Stimulated activated CD4-positive, alpha-beta T cell treated with anti-CD3 and anti-CD28 coated beads, TNF-alpha, amount 100 ng/mL, for 4 hours (primary cell): ENCODE measurements around the gene MBOAT7.
"Not testable (repeated sequence)": the region's sequence is repeated elsewhere in the genome, so short reads cannot be mapped to it uniquely, and the experiment has no call there.

Experiments used
- DNase-seq, 3 experiments: peaks; one replicate each; pipeline ENCODE4 v3.0.0-alpha.2; 2020; ENCODE audit warnings: low read depth in 3 of 3

The MBOAT7 gene, protein sequence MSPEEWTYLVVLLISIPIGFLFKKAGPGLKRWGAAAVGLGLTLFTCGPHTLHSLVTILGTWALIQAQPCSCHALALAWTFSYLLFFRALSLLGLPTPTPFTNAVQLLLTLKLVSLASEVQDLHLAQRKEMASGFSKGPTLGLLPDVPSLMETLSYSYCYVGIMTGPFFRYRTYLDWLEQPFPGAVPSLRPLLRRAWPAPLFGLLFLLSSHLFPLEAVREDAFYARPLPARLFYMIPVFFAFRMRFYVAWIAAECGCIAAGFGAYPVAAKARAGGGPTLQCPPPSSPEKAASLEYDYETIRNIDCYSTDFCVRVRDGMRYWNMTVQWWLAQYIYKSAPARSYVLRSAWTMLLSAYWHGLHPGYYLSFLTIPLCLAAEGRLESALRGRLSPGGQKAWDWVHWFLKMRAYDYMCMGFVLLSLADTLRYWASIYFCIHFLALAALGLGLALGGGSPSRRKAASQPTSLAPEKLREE

GRCh38 chr19:54189145-54189734 lies at the start of gene MBOAT7:
Gene MBOAT7, minus strand, starts transcription at chr19:54189580. Its CDS starts 1,072 bp downstream, at chr19:54188508.
- DNase-seq, result no peak

DNA sequence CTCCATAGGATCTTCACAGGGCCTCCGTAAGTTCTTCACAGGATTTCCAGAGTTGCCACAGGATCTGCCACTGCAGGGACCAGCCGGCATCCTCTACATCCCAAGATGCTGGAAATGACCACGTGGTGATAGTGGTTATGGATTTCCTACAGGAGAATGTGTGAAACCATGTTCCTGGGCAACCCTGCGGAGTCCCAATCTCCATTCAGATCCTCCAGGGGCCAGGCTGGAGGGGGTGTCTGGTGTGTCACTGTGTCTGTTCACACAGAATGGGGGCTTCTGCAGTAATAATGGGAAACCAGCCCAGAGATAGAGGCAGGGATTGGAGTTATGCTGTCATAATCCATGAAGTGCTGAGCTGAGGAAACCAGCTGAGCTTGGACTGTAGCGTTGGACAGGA lies 44.6 kb upstream of the MBOAT7 start:
- DNase-seq, result no peak

- peak; percentile 67 to 82 (median 73) for DNase-seq
Observed at GRCh38 chr19:54231077-54231931, 41.9 kb upstream of the MBOAT7 start.

DNA sequence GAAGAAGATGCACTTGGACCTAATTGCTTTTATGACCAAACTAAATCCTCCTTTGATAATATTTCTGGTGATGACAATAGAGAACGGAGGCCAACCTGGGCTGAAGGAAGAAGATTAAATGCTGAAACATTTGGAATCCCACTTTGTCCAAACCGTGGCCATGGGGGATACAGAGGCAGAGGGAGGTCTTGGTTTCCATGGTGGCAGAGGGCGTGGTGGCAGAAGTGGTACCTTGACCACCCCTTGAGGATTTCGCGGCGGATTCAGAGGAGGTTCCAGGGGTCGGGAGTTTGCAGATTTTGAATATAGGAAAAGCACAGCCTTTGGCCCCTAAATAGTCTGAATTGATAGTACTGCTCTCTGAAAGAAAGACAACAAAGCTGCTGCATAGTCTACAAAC lies 40.7 kb upstream of the MBOAT7 start:
- no peak for DNase-seq

DNA sequence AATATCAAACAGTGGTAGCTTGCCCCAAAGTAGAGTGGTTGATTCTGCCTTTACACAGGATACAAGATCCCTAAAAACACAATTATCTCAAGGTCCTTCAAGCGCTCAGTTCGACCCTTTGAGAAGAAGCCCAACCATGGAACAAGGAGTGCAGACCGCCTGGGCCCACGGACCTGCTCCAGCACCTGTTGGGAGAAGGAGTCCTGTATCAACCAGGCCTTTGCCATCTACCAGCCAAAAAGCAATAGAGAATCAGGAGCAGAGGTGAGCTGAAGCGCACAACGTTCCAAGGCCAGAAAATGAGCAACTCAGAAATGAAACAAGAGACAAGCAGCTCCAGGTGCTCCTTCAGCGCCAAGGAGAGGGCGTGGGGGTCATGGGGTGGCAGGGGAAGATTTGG lies 39.8 kb upstream of the MBOAT7 start:
- DNase-seq, result no peak

DNA sequence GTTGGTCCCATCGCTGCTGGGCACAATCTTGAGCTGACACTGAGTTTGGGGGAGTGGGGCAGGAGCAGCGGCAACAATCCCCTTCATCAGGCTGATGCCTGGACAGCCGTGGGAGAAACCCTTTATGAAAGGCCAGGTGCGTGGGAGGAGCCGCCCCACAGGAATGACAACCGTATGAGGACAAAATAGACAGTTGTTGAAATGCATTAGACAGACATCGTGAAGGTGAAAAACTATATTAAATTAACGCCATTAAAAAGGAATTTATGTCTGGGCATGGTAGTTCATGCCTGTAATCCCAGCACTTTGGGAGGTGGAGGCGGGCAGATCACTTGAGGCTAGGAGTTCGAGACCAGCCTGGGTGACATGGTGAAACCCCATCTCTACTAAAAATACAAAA lies 35.2 kb upstream of the MBOAT7 start:
- DNase-seq, result not testable (repeated sequence)

GRCh38 chr19:54223937-54224281 lies 34.5 kb upstream of the MBOAT7 start:
- not testable (repeated sequence) for DNase-seq

DNA sequence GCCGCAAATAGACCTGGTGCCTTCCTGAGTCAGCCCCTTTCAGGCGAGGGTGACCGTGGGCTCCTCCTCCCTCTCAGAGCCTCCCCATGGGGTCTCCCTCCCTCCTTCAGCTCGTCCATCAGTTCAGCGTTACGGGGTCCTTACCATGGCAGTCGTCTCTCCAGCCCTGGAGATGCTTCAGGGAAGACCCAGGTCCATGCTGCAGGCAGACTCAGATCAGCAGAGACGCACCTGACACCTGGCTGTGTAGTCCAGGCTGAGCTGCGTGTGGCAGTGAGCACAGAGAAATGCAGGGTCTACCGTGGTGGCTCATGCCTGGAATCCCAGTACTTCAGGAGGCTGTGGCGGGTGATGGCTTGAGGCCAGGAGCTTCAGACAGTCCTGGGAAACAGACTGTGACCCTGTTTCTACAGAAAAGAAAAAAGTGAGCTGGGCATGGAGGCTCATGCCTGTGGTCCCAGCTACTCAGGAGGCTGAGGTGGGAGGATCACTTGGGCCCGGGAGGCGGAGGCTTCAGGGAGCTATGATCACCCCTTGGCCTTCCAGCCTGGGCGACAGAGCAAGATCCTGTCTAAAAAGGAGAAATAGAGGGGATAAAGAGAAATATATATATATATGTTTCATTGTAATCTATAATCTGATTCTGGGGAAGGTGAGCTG lies 34.0 kb upstream of the MBOAT7 start:
- DNase-seq, result not testable (repeated sequence)

GRCh38 chr19:54222474-54223276 lies 33.3 kb upstream of the MBOAT7 start, which contains the start of gene LILRB3:
Gene LILRB3, minus strand, starts transcription at chr19:54223007. Its CDS starts 31 bp downstream, at chr19:54222976.
- not testable (repeated sequence) for DNase-seq

GRCh38 chr19:54221947-54222346 lies 32.6 kb upstream of the MBOAT7 start:
- DNase-seq, result not testable (repeated sequence)

DNA sequence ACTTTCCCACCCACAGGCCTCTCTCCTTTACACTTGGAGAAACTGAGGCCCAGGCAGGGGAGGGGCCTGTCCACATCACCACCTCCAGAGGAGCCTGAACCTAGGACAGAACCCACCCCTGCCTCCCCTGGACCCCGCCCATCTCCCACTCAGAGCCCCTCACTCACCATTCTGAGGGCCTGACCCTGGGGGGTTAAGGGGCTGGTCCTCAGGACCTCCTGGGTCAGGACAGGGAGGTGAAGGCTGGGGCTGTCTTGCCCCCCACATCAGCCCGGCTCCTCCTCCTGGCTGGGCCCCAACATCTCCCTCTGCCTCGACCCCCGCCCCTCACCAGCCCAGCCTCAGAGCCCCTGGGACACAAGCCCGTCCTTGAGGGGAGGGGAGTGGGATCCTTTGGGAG lies 30.3 kb upstream of the MBOAT7 start:
- not testable (repeated sequence) for DNase-seq

- no peak for DNase-seq
Observed at GRCh38 chr19:54218960-54219661, 29.7 kb upstream of the MBOAT7 start.

DNA sequence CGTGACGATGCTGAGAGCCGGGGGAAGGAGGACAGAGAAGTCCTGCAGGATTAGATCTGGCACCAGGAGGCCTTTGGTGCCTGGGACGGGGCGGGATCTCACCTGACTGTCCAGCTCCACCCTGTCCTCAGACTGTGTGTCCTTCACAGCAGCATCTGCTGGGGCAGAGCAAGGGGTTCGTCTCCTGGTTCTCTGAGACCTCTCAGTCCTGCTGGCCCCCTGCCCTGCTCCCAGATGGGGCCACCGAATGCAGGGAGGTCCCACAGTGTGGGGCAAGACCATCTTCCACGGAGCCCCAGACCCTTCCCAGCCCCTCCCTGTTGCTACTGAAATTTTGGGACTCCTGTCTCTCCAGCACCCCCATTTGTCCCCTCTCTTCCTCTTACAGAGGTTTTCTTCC lies 28.9 kb upstream of the MBOAT7 start:
- DNase-seq, result no peak

DNA sequence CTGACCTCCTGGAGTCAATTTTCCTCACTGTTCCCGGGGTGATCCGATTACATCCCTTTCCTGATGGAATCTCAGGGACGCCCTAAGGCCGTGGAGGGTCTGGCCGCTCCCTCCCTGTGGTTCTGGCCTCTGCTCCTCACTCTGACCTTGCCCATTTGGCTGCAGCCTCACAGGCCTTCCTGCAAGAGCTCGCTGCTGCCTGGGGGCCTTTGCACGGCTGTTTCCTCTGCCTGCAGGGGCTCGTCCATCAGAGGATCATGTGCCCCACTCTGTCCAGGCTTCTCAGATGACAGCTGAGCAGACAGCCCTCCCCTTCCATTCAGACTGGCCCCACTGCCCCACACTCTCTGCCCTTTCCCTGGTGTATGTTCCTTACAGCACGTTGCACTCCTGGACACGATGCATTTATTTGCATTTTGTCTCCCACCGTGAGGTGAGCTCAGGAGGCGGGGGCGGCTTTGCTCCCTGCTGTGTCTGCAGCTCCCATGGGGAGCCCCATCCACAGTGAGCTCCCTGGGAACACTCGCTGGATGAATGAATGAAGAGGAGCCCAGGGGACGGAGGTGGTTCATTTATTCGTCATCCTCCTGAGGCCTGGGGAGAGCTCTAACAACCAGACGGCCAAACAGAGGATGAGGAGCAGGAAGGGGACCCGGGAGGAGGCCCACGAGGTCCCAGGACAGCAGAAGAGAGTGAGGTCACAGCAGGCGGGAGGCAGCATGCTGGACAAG lies 28.3 kb upstream of the MBOAT7 start:
- DNase-seq, result not testable (repeated sequence)

DNA sequence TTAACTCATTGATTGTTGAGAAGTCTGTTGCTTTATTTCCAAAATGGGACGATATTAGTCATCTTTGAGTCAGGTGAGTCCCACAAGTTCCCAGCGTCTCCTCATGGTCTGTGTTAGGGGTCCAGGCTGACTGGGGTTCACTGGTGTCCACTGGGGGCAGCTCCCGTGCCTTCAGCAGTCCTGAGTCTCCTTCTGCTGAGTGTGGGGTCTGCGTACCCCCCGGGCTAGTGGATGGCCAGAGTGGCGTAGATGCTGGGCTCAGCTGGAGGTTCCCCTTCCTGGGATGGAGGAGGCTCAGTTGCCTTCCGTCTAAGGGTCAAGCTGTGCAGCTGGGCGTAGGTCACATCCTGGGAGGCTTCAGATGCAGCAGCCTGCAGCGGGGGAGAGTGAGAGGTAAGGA lies 27.5 kb upstream of the MBOAT7 start:
- DNase-seq, result no peak

DNA sequence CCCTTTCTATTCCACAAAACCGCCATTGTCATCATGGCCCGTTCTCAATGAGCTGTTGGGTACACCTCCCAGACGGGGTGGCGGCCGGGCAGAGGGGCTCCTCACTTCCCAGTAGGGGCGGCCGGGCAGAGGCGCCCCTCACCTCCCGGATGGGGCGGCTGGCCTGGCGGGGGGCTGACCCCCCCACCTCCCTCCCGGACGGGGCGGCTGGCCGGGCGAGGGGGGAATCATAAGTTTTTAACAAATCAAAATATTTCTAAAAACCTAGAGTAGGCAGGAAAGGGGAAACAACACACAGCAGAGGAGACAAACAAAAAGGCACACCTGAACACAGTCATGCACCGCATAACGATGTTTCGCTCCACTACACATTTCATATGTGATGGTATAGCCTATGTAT lies 25.4 kb upstream of the MBOAT7 start:
- DNase-seq, result not testable (repeated sequence)

DNA sequence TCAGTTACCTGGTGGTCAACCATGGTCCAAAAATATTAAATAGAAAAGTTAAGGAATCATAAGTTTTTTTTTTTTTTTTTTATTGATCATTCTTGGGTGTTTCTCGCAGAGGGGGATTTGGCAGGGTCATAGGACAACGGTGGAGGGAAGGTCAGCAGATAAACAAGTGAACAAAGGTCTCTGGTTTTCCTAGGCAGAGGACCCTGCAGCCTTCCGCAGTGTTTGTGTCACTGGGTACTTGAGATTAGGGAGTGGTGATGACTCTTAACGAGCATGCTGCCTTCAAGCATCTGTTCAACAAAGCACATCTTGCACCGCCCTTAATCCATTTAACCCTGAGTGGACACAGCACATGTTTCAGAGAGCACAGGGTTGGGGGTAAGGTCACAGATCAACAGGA lies 24.8 kb upstream of the MBOAT7 start:
- DNase-seq, result not testable (repeated sequence)

DNA sequence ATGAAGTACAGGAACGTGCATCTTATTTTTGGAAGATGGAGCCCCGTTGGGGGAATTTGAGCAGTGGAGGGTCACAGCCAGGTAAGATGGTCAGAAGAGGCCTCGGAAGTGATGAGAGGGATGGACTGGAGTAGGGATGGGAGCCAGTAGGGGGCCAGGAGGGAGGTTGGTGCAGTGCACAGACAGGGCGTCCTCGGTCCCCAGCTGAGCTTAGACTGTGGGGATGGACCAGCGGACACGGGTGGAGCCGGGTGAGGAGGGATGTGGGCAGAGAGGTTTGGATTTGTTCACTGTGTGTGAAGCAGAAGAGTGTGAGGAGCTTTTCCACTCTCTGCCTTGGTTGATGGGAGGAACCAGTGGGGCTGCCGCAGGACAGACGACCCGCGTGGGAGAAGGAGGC lies 21.9 kb upstream of the MBOAT7 start:
- DNase-seq, result no peak

DNA sequence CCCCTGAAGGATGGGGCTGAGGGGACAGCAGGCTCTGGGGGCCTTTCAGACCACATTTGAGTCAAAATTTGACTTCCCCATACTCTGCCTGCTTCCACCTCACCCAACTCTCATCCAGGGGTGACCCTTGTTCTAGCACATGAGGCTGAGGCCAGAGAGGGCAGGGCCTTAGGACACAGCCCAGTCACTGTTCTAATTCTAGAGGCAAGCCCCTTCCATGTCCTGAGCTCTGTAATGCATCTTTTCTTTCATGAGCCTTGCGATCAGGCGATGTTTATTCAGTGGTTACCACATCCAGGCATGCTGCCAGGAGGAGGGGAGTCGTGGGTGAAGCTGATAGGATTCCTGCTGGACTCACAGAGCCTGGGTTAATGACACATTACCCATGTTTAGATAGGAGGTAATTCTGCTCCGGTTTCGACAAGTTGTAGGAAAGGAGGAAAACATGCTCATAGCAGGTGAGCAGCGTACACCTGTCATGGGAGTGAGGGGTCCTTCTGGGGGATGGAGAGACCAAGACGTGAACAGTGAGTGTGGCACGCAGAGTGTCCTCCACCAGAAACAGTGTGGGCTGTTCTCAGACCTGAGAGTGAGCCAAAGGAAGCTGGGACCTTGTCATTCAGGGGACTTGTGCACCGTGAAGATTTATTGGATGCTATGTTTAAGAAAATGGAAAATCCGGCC lies 20.6 kb upstream of the MBOAT7 start:
- DNase-seq, result no peak
